H9 (cell line): ENCODE data around the gene DUS2. TPM values are rescaled to one million over a fixed set of nuclear protein-coding genes. Genes with fewer than 3 reads are reported as not detected.
A peak's percentile ranks its signal among the peaks of the same experiment; 100 is the strongest.
"Not testable (repeated sequence)": the region's sequence is repeated elsewhere in the genome, so short reads cannot be mapped to it uniquely, and the experiment has no call there.

Experiments used
- DNase-seq: peaks from one replicate; pipeline ENCODE4 v3.0.0-alpha.2; 2017
- H2AFZ ChIP-seq: one replicate; pipeline ENCODE4 v1.6.1; 2013; ENCODE audit warnings: mild to moderate bottlenecking, low read length, control low read depth, moderate library complexity
- H2AK5ac ChIP-seq: 2 replicates; pipeline ENCODE4 v1.6.1; 2013; ENCODE audit warnings: low read length, control low read depth, mixed read lengths; ENCODE audit not compliant: insufficient read length
- H2BK120ac ChIP-seq: one replicate; pipeline ENCODE4 v1.6.1; 2013; ENCODE audit warnings: low read depth, mild to moderate bottlenecking, low read length, control low read depth, inconsistent platforms; ENCODE audit not compliant: poor library complexity, severe bottlenecking
- H2BK12ac ChIP-seq: 2 replicates; pipeline ENCODE4 v1.6.1; 2013; ENCODE audit warnings: low read length, control low read depth, mixed read lengths, low read depth; ENCODE audit not compliant: insufficient read length
- H2BK15ac ChIP-seq: 2 replicates; pipeline ENCODE4 v1.6.1; 2013; ENCODE audit warnings: low read depth, low read length, control low read depth
- H2BK20ac ChIP-seq: one replicate; pipeline ENCODE4 v1.6.1; 2013; ENCODE audit warnings: low read depth, mild to moderate bottlenecking, low read length, control low read depth, inconsistent platforms; ENCODE audit not compliant: poor library complexity, severe bottlenecking
- H2BK5ac ChIP-seq: 2 replicates; pipeline ENCODE4 v1.6.1; 2013; ENCODE audit warnings: low read length, control low read depth, mixed read lengths; ENCODE audit not compliant: insufficient read length
- H3K14ac ChIP-seq: 2 replicates; pipeline ENCODE4 v1.6.1; 2013; ENCODE audit warnings: low read length, control low read depth; ENCODE audit not compliant: insufficient read depth
- H3K18ac ChIP-seq: 2 replicates; pipeline ENCODE4 v1.6.1; 2013; ENCODE audit warnings: low read depth, mild to moderate bottlenecking, mixed read lengths, low read length, control low read depth; ENCODE audit not compliant: insufficient read length
- H3K23ac ChIP-seq: 2 replicates; pipeline ENCODE4 v1.6.1; 2013; ENCODE audit warnings: low read length, control low read depth, mixed read lengths, low read depth; ENCODE audit not compliant: insufficient read length
- H3K23me2 ChIP-seq: 2 replicates; pipeline ENCODE4 v1.6.1; 2013; ENCODE audit warnings: low read depth, mild to moderate bottlenecking, mixed read lengths, low read length, control low read depth; ENCODE audit not compliant: insufficient read length, poor library complexity, severe bottlenecking
- H3K27ac ChIP-seq: 2 replicates; pipeline ENCODE4 v1.5.1; 2013; ENCODE audit warnings: low read length, control low read depth, mixed read lengths, low read depth; ENCODE audit not compliant: insufficient read length
- H3K27me3 ChIP-seq: 2 replicates; pipeline ENCODE4 v1.6.1; 2013; ENCODE audit warnings: low read length, control low read depth, inconsistent platforms; ENCODE audit not compliant: insufficient read depth
- H3K4ac ChIP-seq: 2 replicates; pipeline ENCODE4 v1.6.1; 2013; ENCODE audit warnings: low read depth, mild to moderate bottlenecking, control low read depth, inconsistent platforms, low read length, moderate library complexity
- H3K4me1 ChIP-seq: 2 replicates; pipeline ENCODE4 v1.6.1; 2013; ENCODE audit warnings: low read length, control low read depth, inconsistent platforms; ENCODE audit not compliant: insufficient read depth
- H3K4me2 ChIP-seq: 2 replicates; pipeline ENCODE4 v1.6.1; 2013; ENCODE audit warnings: low read length, control low read depth, mixed read lengths; ENCODE audit not compliant: insufficient read length, insufficient read depth
- H3K56ac ChIP-seq: 2 replicates; pipeline ENCODE4 v1.6.1; 2013; ENCODE audit warnings: low read depth, mild to moderate bottlenecking, mixed read lengths, low read length, control low read depth; ENCODE audit not compliant: insufficient read length
- H3K79me1 ChIP-seq: 2 replicates; pipeline ENCODE4 v1.6.1; 2013; ENCODE audit warnings: low read depth, mild to moderate bottlenecking, moderate library complexity, low read length, control low read depth, inconsistent platforms; ENCODE audit not compliant: insufficient read depth, poor library complexity, severe bottlenecking
- H3K79me2 ChIP-seq: 2 replicates; pipeline ENCODE4 v1.6.1; 2013; ENCODE audit warnings: low read length, control low read depth, inconsistent platforms; ENCODE audit not compliant: insufficient read depth
- H3K9ac ChIP-seq: 2 replicates; pipeline ENCODE4 v1.6.1; 2013; ENCODE audit warnings: low read length, control low read depth, mixed read lengths; ENCODE audit not compliant: insufficient read length; ENCODE audit errors: extremely low read depth
- H3K9me3 ChIP-seq: one replicate; pipeline ENCODE4 v1.6.1; 2013; ENCODE audit warnings: low read depth, low read length, inconsistent platforms; ENCODE audit not compliant: control insufficient read depth
- H3T11ph ChIP-seq: one replicate; pipeline ENCODE4 v1.6.1; 2013; ENCODE audit warnings: mild to moderate bottlenecking, low read length, control low read depth, inconsistent platforms
- H4K20me1 ChIP-seq: one replicate; pipeline ENCODE4 v1.6.1; 2013; ENCODE audit not compliant: control insufficient read depth, insufficient read length, insufficient read depth
- H4K5ac ChIP-seq: 2 replicates; pipeline ENCODE4 v1.6.1; 2013; ENCODE audit warnings: low read depth, mild to moderate bottlenecking, mixed read lengths, low read length, control low read depth; ENCODE audit not compliant: insufficient read length
- H4K8ac ChIP-seq: replicated peaks from 2 replicates; pipeline ENCODE4 v1.6.1; 2013; ENCODE audit warnings: low read length, control low read depth, mixed read lengths, low read depth; ENCODE audit not compliant: insufficient read length
- H4K91ac ChIP-seq: 2 replicates; pipeline ENCODE4 v1.6.1; 2013; ENCODE audit warnings: low read depth, mild to moderate bottlenecking, moderate library complexity, mixed read lengths, low read length, control low read depth; ENCODE audit not compliant: insufficient read length
- H3K27ac Mint-ChIP-seq, 3 experiments: 2 replicates in 2 of 3; 3 replicates in 1 of 3; pipeline ENCODE4 v1.8.0; 2020 to 2021; ENCODE audit warnings: mixed read lengths in 3 of 3, mild to moderate bottlenecking in 1 of 3, moderate library complexity in 1 of 3
- H3K27me3 Mint-ChIP-seq: 2 replicates; pipeline ENCODE4 v1.8.0; 2021; ENCODE audit warnings: low read depth, mild to moderate bottlenecking, moderate library complexity, mixed read lengths
- H3K36me3 Mint-ChIP-seq, 3 experiments: 2 replicates in 2 of 3; 3 replicates in 1 of 3; pipeline ENCODE4 v1.8.0; 2020 to 2021; ENCODE audit warnings: low read depth in 3 of 3, mixed read lengths in 3 of 3; ENCODE audit not compliant: insufficient read depth in 1 of 3
- H3K4me1 Mint-ChIP-seq, 2 experiments: 2 replicates each; pipeline ENCODE4 v1.8.0; 2020; ENCODE audit warnings: mixed read lengths in 2 of 2
- H3K4me3 Mint-ChIP-seq, 2 experiments: 2 replicates in 1 of 2; 3 replicates in 1 of 2; pipeline ENCODE4 v1.8.0; 2020 to 2021; ENCODE audit warnings: mild to moderate bottlenecking in 2 of 2, mixed read lengths in 2 of 2, moderate library complexity in 1 of 2
- H3K9me3 Mint-ChIP-seq, 2 experiments: 2 replicates in 1 of 2; 3 replicates in 1 of 2; pipeline ENCODE4 v1.8.0; 2020; ENCODE audit warnings: mild to moderate bottlenecking in 2 of 2, mixed read lengths in 2 of 2, moderate library complexity in 1 of 2
- CTCF ChIP-seq: fragments of 200-600 bp; sonication (generic); conservative IDR thresholded peaks from 3 replicates; pipeline ENCODE4 v1.8.0; 2021; ENCODE audit warnings: antibody characterized with exemption, mild to moderate bottlenecking
- WGBS: extraction: QIAGEN DNeasy Blood & Tissue Kit; methylation state at CpG from one replicate; pipeline ENCODE4 v1.1.7; 2013; ENCODE audit warnings: missing lambda C conversion rate, low lambda C conversion rate, mixed read lengths; ENCODE audit not compliant: insufficient read length; ENCODE audit errors: extremely low coverage; 5-methylcytosine and 5-hydroxymethylcytosine counted together
- total RNA-seq: library from RNA; stranded (reverse); gene quantifications from 2 replicates; pipeline ENCODE4 v1.2.1, GENCODE V29; 2021

DUS2 gene
- total RNA-seq, 1 experiment from 2014 or later = 28.5 TPM

DNA sequence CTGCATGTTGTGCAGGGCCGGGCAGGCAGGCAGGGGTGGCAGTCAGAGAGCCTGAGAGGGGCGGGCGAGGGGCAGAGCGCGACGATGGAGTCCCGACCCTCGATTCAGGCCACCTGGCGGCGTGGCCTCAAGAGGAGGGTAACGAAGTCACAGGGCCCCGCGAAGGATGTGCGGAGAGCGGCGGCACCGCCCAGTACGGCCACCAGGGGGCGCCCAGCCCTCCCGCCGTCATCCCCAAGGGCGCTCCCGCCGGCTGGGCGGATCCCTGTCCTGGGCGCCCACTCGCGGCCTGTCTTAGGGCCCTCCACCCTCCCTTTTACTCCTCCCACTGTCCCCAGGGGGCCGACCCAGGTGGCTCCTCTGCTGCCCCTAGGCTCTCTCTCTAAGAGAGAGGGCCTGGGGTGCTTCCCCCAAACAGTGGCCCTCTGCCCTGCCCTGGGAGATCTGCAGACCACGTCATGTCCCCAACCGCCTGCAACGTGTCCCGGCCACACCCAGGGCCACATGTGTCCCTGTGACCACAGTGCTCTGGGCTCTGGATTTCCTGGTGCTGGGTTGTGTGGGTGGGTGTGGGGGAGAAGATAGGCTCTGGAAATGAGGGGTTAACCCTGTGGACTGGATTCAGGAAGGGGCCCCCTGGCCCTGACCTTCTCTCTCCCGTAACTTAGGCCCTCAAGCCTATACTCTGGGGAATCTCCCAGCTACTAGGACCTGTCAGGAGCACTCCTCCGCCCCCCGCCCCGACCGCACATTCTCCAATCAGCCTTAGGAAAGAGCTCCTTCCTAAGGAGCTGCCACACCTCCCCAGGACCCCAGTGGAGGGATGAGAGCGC is 29.7 kb upstream of the DUS2 start:
- H2BK20ac ChIP-seq = no peak overlapping the region
- no peak overlapping the region for H3K23ac ChIP-seq
- WGBS = no CpG with 5 or more reads among the region's 39 CpGs
- H3K23me2 ChIP-seq = no peaks in the 10 kb centered on the region
- no peak overlapping the region for H3K4me2 ChIP-seq
- no peak overlapping the region for H3K27ac ChIP-seq
- H3K4ac ChIP-seq = no peak overlapping the region
- Mint-ChIP-seq H3K27ac (no peak overlapping the region), H3K9me3 (no peaks in the 10 kb centered on the region), H3K4me3 (peak overlapping the region in 1 of 2 experiments; percentile 20; a peak in 1 of 5 replicates), H3K4me1 (0 out of 4 replicates have a peak, but pooled peaks cover 0 to 2% of the 10 kb centered on the region in 2 experiments), H3K27me3 (peaks cover 28% of the 10 kb centered on the region), H3K36me3 (no peaks in the 10 kb centered on the region)
- H2BK12ac ChIP-seq = no peak overlapping the region
- H3K9me3 ChIP-seq = no peaks in the 10 kb centered on the region
- no peak overlapping the region for H2AFZ ChIP-seq
- H4K8ac ChIP-seq = no peak overlapping the region
- no peaks in the 10 kb centered on the region for H4K20me1 ChIP-seq
- H3K79me2 ChIP-seq = no peaks in the 10 kb centered on the region
- no peaks in the 10 kb centered on the region for H3K4me1 ChIP-seq
- H4K91ac ChIP-seq = no peak overlapping the region
- no peaks in the 10 kb centered on the region for H3K79me1 ChIP-seq
- DNase-seq = peak; percentile 85
- H3K18ac ChIP-seq = peak overlapping the region; percentile 27
- peak; percentile 100 for TF ChIP-seq CTCF
- no peak overlapping the region for H2AK5ac ChIP-seq
- H3K9ac ChIP-seq = no peak overlapping the region
- no peak overlapping the region for H3K56ac ChIP-seq
- H2BK15ac ChIP-seq = no peak overlapping the region
- no peak overlapping the region for H4K5ac ChIP-seq
- H3T11ph ChIP-seq = no peak overlapping the region
- no peak overlapping the region for H2BK5ac ChIP-seq
- H2BK120ac ChIP-seq = no peak overlapping the region
- no peak overlapping the region for H3K14ac ChIP-seq
- no peaks in the 10 kb centered on the region for H3K27me3 ChIP-seq

- H3K4me2 ChIP-seq, DNase-seq, H3K4ac ChIP-seq, H2BK15ac ChIP-seq, H2BK120ac ChIP-seq, H3K27me3 ChIP-seq, H3K23me2 ChIP-seq, H2AK5ac ChIP-seq, H3K9me3 ChIP-seq, H2BK20ac ChIP-seq, H2BK5ac ChIP-seq, H3K56ac ChIP-seq, H4K20me1 ChIP-seq, H4K8ac ChIP-seq, H3K23ac ChIP-seq, H3K14ac ChIP-seq, H3K27ac Mint-ChIP-seq, H3K79me2 ChIP-seq, H3K4me1 Mint-ChIP-seq, H3K9me3 Mint-ChIP-seq, H3K36me3 Mint-ChIP-seq, H3K9ac ChIP-seq, H3K4me1 ChIP-seq, H3T11ph ChIP-seq, H3K79me1 ChIP-seq, H3K27ac ChIP-seq, H4K5ac ChIP-seq, H2BK12ac ChIP-seq, H2AFZ ChIP-seq, H4K91ac ChIP-seq, H3K18ac ChIP-seq: not testable (repeated sequence)
- no CpG with 5 or more reads among the region's 6 CpGs for WGBS
- H3K27me3 Mint-ChIP-seq = peaks cover 28% of the 10 kb centered on the region
- peak overlapping the region in 1 of 2 experiments; percentile 20; a peak in 1 of 5 replicates for H3K4me3 Mint-ChIP-seq
These were observed 29.1 kb upstream of the DUS2 start for GRCh38 chr16:67994040-67994408.
